GDM1 (cell line): ENCODE data around the gene TMEM114.
"Not testable (repeated sequence)": the region's sequence is repeated elsewhere in the genome, so short reads cannot be mapped to it uniquely, and the experiment has no call there.

ENCODE experiments used
- DNase-seq: peaks from one replicate; lab custom pipeline; 2025; lab: John Stamatoyannopoulos, UW

Gene TMEM114

GRCh38 chr16:8575399-8575798, 14.9 kb downstream of the TMEM114 start:
- no peak for DNase-seq

- peak; percentile 10 for DNase-seq
Observed at GRCh38 chr16:8572919-8573724, 17.2 kb downstream of the TMEM114 start.

DNA sequence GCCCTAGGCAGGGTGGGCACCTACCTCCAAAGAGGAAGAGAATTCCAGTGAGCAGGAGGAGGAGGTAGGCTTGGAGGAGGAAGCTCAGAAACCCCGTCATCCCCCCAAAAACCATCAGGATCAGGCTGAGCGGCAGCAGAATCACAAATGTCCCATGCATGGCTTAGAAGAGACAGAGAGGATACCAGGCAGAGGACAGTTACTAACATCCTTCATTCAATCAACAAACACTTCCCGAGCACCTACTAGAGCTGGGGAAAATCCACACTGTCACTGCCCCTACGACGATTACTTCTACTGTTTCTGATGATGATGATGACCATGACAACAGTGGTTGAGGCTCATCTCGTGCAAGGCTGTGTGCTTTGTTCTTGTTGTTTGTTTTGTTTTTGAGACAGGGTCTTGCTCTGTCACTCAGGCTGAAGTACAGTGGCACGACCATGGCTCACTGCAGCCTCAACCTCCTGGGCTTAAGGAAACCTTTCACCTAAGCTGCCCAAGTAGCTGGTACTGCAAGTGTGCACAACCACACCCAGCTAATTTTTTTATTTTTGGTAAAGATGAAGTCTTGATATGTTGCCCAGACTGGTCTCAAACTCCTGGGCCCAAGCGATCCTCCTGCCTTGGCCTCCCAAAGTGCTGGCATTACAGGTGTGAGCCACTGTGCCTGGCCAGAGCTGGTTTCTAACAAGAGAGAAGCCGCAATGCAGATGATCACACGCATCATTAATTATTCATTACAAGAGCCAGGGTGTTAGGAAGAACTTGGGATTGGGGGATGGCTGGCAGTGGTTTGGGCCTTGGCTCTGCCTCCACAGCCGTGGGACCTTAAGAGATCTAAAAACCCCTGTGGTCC, 18.0 kb downstream of the TMEM114 start:
- no peak for DNase-seq

DNA sequence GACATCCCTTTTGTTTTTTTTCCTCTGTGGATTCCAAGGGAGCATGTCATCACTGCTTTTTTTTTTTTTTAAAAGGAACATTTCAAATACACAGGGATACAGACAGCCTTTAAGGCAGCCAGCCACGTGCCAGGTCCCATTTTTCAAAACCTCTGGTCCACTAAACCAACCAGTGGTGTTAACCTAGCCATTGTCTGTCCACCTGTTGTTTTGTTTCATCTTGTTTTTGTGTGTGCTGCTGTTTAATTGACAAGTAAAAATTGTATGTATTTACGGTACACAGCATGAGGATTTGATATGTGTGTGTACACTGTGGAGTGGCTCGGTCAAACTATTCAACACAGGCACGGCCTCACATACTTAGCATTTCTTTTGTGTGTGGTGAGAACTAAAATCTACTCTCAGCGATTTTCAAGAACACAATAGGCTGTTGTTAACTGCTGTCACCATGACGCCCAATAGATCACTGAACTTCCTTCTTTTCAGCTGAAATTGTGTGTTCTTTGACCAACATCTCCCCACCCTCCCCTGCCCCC, 19.2 kb downstream of the TMEM114 start:
- no peak for DNase-seq

DNA sequence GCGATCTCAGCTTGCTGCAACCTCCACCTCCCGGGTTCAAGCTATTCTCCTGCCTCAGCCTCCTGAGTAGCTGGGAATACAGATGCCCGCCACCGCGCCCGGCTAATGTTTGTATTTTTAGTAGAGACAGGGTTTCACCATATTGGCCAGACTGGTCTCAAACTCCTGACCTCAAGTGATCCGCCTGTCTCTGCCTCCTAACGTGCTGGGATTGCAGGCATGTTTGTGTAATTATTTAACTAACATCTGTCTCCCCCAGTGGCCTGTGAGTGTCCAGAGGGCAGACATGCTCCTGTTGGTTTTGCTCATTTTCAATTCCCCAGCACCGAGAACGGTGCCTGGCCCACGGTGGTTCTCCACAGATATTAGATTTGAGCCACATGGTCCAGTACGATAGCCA, 19.9 kb downstream of the TMEM114 start:
- DNase-seq, result not testable (repeated sequence)

DNA sequence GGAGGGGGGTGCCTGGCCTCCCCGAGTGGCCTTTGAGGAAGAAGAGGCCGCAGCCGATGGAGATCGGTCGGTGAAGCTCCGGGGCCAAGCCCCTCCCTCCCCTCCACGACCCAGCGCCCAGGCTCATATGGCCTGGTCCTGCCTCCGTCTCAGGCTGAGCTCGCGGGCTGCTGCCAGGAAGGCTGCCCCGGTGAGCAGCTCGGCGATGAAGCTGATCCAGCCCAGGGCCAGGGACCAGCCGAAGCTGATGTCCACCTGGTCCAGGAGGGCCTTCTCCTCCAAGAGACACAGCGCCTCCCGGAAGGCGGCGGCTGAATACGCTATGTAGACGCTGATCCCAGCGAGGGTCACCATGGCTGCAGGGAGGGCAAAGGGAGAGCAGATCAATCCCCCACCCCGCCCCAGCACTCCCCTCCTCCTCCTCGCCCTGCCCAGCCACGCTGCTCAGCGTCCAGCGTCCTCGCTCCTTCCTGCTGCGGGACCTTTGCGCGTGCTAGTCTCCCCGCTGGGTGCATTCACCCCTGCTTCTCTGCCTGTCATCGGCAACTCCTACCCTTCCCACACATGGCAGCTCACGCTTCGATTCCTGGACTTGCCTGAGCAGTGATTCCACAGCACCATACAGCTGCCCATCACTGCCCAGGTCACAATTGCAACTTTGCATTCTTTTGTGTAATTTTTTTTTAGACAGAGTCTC, 20.5 kb downstream of the TMEM114 start:
- no peak for DNase-seq

DNA sequence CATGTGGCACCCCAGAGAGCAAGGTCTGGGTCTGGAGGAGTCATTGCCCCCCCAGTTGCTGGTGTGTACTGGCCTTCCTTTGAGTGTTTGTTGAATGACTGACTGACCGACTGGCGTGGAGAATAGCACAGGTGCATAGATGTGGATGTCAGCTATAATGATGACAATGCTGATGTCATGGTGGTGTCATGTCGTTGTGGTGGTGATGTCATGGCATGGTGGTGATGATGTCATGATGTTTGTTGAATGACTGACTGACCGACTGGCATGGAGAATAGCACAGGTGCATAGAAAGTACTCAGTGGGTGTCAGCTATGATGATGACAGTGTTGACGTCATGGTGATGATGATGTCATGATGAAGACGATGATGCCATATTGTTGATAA, 22.1 kb downstream of the TMEM114 start:
- no peak for DNase-seq

DNA sequence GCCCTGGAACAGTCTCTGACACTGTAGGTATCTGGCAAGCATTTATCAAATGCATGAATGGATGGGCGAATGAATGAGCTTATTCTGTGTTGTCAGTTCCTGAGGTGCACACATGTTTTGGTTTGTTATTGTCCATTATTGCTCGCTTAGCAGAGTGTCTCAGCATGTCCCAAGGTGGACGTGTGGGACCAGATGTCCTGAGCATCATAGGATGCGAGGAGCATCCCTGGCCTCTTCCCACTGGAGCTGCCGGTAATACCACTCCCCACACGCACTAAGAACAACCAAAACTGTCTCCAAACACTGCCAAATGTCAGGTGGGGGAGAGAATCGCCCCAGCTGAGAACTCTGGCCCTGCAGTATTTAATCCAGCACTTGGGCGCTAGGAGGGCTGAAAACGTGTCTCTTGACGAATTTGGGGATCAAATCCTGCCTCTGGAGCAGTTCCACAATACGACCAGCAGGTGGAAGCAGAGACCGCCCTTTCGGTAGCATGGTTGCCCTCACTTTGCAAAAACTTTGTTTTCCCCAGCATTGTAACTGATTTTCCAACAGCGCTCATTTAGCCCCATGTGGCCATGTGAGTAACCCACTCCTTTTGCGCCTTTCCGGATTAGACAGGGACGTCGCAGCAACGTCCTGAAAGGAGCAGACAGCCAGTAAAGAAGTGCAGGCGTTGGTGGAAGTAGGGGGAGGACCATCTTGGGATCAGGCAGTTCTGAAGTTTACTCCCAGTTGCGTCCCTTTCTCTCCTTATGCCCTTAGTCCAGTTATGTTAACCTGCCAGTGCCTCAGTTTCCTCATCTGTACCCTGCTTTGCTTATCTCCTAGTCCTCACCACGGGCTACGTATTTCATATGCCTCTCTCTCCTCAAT, 22.7 kb downstream of the TMEM114 start:
- DNase-seq, result peak; percentile 73

GRCh38 chr16:8565498-8565897, 24.8 kb downstream of the TMEM114 start:
- DNase-seq, result no peak

GRCh38 chr16:8564934-8565345, 25.4 kb downstream of the TMEM114 start:
- no peak for DNase-seq

DNA sequence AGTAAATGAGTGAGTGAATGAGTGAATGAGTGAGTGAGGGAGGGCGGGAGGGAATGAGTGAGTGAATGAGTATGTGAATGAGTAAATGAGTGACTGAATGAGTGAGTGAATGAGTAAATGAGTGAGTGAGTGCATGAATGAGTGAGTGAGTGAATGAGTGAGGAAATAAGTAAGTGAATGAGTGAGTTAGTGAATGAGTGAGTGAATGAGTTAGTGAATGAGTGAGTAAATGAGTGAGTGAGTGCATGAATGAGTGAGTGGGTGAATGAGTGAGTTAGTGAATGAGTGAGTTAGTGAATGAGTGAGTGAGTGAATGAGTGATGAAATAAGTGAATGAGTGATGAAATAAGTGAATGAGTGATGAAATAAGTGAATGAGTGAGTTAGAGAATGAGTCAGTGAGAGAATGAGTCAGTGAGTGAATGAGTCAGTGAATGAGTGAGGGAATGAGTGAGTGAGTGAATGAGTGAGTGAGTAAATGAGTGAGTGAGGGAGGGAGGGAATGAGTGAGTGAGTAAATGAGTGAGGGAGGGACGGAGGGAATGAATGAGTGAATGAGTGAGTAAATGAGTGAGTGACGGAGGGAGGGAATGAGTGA, 26.3 kb downstream of the TMEM114 start:
- not testable (repeated sequence) for DNase-seq

GRCh38 chr16:8561496-8561895, 28.8 kb downstream of the TMEM114 start:
- no peak for DNase-seq

DNA sequence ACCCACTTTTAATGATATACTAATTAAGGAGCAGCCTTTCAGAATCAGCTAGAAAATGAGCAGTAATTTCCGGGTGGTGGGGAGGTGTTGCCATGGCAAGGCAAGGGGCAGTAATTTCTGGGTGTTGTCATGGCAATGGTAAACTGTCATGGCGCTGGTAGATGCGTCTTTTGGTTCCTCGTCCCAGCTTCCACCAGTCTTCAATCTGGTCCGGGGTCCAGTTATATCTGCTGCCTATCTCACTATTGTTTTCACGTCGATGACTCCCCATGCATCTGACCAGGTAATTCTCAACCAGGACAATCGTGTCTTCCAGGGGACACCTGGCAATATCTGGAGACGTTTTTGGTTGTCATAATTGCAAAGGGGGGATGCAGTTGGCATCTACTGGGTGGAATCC, 34.9 kb downstream of the TMEM114 start:
- DNase-seq, result no peak

GRCh38 chr16:8554881-8555280, 35.4 kb downstream of the TMEM114 start:
- DNase-seq, result no peak

GRCh38 chr16:8554022-8554421, 36.3 kb downstream of the TMEM114 start:
- DNase-seq, result no peak

- DNase-seq, result no peak
Observed at GRCh38 chr16:8552487-8553221, 37.7 kb downstream of the TMEM114 start.

- no peak for DNase-seq
Observed at GRCh38 chr16:8551388-8552332, 38.7 kb downstream of the TMEM114 start.

- no peak for DNase-seq
Observed at GRCh38 chr16:8550728-8551387, 39.5 kb downstream of the TMEM114 start.
